Right hindlimb (tissue), 1 donor: ENCODE measurements around the gene EGF.
"Not testable (repeated sequence)": the region's sequence is repeated elsewhere in the genome, so short reads cannot be mapped to it uniquely, and the experiment has no call there.

ENCODE experiments used
- DNase-seq: peaks from one replicate; pipeline ENCODE4 v3.0.0-alpha.2; 2018

EGF gene

DNA sequence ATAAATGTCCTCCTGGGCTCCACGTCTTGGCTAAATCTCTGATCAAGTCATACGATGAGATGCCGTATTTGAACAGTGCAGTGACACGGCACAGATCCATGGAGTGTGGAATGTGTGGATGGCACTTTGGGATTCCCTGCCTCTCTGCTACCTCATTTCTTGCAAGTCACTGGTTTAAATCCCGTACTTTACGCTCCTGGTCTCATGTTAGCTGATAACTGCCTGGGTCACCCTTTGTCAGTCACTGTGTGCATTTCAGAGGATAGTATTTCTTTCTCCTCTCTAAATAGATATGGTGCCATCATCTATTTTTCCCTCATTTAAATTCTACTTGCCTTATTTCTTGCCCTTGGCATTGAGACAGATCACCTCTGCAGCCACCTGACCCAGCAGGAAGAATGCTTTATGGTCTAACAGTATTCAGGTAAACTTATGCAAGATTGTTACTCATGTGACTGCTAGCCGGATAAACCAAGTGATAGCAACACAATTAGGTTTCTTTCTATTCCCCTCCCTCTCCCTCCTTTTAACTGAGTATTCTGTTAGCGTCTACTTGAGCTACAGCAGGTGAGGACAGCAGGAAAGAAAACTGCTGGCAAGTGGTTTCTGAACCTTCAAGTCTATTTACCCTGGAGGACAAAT, 2.8 kb downstream of the EGF start:
- no peak for DNase-seq

DNA sequence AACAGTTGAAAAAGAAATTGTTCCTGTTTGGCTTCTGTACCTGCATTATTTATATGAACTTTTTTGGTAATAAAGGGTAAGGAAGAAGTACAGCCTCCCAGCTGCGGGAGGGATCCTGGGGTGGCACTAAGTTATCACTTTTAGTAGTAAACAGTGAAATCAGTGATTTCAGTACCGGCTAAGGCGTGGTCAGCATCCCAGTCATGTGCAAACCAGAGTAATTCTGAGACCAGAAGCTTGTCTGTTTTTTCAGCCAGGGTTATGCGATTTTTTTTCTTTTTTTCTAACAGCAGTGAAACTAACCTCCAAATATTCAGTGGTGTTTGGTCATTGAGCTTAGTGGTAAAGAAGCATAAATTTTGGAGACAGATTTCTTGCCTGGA, 3.3 kb downstream of the EGF start:
- DNase-seq, result no peak

- DNase-seq, result no peak
Measured at GRCh38 chr4:109921384-109921808, 8.7 kb downstream of the EGF start.

GRCh38 chr4:109925396-109925795, 12.7 kb downstream of the EGF start:
- DNase-seq, result no peak

- DNase-seq, result no peak
Measured at GRCh38 chr4:109928327-109929045, 15.8 kb downstream of the EGF start.

GRCh38 chr4:109930464-109930863, 17.8 kb downstream of the EGF start:
- no peak for DNase-seq

GRCh38 chr4:109930872-109931271, 18.2 kb downstream of the EGF start:
- DNase-seq, result no peak

DNA sequence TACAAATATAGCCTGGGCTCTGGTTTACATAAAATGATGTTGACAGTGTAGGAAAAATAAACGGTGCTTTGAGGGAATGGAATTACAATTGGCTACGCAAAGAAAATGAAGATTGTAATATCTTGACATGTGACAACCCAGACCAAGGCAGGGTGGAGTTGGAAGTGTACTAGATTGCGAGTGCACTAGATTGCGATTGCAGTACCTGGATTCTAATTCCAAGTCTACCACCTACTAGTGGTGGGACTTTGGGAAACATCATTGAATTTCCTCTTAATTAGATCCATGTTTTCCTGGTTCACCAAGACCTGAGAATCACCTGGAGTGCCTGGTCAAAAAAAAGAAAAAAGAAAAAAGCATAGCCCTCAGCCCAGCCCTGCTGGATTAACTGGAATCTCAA, 18.6 kb downstream of the EGF start:
- DNase-seq, result no peak

DNA sequence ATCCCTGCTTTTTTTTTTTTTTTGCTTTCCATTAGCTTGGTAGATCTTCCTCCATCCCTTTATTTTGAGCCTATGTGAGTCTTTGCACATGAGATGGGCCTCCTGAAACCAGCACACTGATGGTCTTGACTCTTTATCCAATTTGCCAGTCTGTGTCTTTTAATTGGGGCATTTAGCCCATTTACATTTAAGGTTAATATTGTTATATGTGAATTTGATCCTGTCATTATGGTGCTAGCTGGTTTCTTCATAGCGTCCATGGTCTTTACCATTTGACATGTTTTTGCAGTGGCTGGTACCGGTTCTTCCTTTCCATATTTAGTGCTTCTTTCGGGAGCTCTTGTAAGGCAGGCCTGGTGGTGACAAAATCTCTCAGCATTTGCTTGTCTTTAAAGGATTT, 24.7 kb downstream of the EGF start:
- not testable (repeated sequence) for DNase-seq

GRCh38 chr4:109939190-109939589, 26.5 kb downstream of the EGF start:
- no peak for DNase-seq

DNA sequence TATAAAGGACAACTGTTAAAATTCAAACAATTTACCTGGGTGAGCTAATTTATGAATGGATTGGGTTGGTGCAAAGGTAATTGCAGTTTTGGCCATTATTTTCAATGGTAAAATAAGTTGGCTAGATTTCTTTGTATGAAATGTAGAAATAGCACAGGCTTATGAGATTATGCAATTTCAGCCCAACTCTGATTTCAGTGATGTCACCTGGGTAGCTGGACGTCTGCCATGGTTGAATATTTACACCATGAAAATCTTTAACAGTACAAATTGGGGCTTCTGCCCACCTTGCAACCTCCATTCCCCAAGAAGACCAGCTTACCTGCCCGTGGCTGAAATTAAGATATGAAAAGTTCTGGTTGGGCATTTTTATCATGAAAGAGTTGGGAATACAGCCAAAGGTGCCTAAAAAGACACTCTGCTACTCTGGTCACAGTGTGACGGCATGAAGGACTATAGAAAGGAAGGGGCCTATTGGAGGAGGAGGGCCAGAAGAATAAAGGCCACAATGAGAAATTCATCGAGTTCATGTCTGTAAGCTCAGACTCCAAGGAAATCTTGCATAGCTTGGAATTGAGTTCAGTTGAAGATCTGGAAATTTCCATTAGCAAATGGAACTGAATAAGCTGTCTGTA, 29.7 kb downstream of the EGF start:
- DNase-seq, result no peak

- no peak for DNase-seq
Measured at GRCh38 chr4:109943745-109944144, 31.1 kb downstream of the EGF start.

DNA sequence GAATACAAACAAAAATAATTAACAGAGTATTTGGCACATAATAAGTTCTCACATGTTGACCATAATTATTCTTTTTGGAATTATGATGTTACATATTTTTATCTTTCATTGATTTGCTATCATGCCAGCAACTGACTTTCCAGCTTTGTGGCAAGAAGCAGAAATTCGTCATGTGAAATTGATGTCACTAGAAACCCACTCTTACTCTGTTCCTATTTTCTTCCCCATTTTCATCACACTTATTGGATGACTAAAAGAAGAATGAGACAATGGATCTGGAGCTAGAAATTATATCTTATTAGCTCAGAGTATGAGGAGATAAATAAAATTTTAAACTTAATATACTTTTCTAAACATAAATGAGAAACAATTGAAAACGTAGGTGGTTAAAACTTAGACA, 31.9 kb downstream of the EGF start:
- no peak for DNase-seq

DNA sequence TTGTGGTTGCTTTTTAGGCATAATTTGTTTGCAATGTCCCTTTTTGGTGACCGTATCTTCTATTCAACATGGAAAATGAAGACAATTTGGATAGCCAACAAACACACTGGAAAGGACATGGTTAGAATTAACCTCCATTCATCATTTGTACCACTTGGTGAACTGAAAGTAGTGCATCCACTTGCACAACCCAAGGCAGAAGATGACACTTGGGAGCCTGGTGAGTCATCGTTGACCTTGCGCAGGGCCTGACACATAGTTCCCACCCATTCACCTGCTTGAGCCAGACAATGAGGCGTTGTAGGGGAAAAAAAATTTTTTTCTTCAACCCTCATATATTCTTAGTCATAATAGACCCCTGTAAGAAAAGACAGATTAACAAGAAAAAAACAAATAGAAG, 32.4 kb downstream of the EGF start:
- no peak for DNase-seq

GRCh38 chr4:109946120-109946519, 33.4 kb downstream of the EGF start:
- DNase-seq, result no peak

GRCh38 chr4:109947457-109947856, 34.8 kb downstream of the EGF start:
- no peak for DNase-seq

DNA sequence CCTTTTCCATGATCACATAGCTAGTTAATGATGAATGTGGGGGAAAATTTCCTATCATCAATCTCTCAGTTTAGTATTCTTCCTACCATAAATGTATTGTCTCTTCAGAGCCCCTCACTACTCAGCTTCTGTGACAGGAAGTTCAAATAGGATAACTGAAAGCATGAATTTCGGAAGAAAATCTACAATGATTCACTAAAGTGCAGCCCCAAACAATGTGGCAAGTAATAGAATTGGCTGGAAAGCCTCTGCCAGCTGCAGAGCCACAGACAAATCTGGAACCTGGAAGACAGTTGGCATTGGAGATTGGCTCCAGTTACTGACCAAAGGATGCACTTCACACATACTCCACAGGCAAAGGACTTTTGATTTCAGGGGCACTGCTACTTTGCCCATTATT, 35.2 kb downstream of the EGF start:
- DNase-seq, result no peak

GRCh38 chr4:109949099-109949718, 36.5 kb downstream of the EGF start:
- DNase-seq, result not testable (repeated sequence)

- no peak for DNase-seq
Measured at GRCh38 chr4:109952612-109953011, 39.9 kb downstream of the EGF start.

- no peak for DNase-seq
Measured at GRCh38 chr4:109953556-109953955, 40.9 kb downstream of the EGF start.

GRCh38 chr4:109955146-109955545, 42.5 kb downstream of the EGF start:
- no peak for DNase-seq

DNA sequence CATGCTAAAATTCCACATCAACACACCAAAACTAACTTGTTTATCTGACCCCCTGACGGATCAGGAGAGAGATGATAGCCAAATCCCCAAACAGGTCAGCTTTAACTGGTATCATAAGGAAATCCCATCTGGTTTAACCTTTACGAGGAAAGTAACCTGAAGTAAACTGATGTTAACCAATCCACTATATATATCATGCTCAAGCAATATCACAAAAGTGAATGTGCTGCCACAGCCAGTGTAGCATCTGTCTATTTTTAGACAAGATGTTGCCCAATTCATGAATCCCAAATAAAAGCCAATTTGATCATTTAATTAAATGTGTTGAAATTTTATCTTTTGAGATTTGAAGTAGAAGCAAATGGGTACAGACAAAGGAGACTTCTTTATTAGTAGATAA, 44.5 kb downstream of the EGF start:
- DNase-seq, result no peak

DNA sequence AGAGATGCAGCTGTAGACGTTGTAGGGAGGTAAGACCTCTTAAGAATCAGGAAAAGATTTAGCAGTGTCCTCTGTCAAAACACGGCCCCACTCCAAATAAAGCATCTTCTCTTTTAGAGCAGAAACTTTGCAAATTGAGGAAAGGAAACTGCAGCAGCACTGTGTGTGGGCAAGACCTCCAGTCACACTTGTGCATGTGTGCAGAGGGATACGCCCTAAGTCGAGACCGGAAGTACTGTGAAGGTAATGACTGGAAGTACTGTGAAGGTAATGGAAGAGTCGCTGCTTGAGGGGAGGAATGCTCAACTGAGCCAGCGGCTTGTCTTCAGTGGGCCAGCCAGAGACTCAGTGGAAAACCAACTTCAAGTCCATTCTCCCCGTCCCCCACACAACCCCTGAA, 46.5 kb downstream of the EGF start:
- DNase-seq, result no peak

GRCh38 chr4:109962401-109962800, 49.7 kb downstream of the EGF start:
- DNase-seq, result no peak
